Effector memory CD8-positive, alpha-beta T cell (primary cell): Measurements from ENCODE around the gene ANKLE2.
"Not testable (repeated sequence)": the region's sequence is repeated elsewhere in the genome, so short reads cannot be mapped to it uniquely, and the experiment has no call there.

Experiments
- ATAC-seq: fragments of 150-1000 bp; cut with Tn5 transposase; replicated peaks from 2 replicates; pipeline ENCODE4 v1.10.0; 2021; ENCODE audit warnings: mild to moderate bottlenecking, moderate library complexity
- DNase-seq, 3 experiments: peaks; one replicate each; pipeline ENCODE4 v3.0.0; 2021
- H3K27ac Mint-ChIP-seq, 2 donors: one replicate each; pipeline ENCODE4 v1.8.0; 2022; ENCODE audit warnings: mild to moderate bottlenecking in 2 of 2, mixed read lengths in 2 of 2, moderate library complexity in 2 of 2
- H3K27me3 Mint-ChIP-seq, 2 donors: one replicate each; pipeline ENCODE4 v1.8.0; 2022; ENCODE audit warnings: mixed read lengths in 2 of 2
- H3K36me3 Mint-ChIP-seq: one replicate; pipeline ENCODE4 v1.8.0; 2022; ENCODE audit warnings: mild to moderate bottlenecking, moderate library complexity, mixed read lengths; ENCODE audit not compliant: insufficient read depth
- H3K4me1 Mint-ChIP-seq, 2 donors: one replicate each; pipeline ENCODE4 v1.8.0; 2022; ENCODE audit warnings: low read depth in 2 of 2, mixed read lengths in 2 of 2
- H3K4me3 Mint-ChIP-seq, 2 donors: one replicate each; pipeline ENCODE4 v1.8.0; 2022; ENCODE audit warnings: mild to moderate bottlenecking in 2 of 2, mixed read lengths in 2 of 2, moderate library complexity in 2 of 2
- H3K9me3 Mint-ChIP-seq, 2 donors: one replicate each; pipeline ENCODE4 v1.8.0; 2022; ENCODE audit warnings: mixed read lengths in 2 of 2

ANKLE2 gene

GRCh38 chr12:132788375-132789098 is 26.9 kb upstream of the ANKLE2 start:
- no peak for DNase-seq
- H3K4me3 Mint-ChIP-seq, result peak overlapping the region in 1 of 2 donors; percentile 10
- H3K4me1 Mint-ChIP-seq, result peaks cover 6 to 9% of the 10 kb centered on the region in 2 donors
- no peak for ATAC-seq
- no peaks in the 10 kb centered on the region for H3K27me3 Mint-ChIP-seq
- H3K9me3 Mint-ChIP-seq, result no peaks in the 10 kb centered on the region
- peaks cover 51% of the 10 kb centered on the region for H3K36me3 Mint-ChIP-seq
- H3K27ac Mint-ChIP-seq, result peak overlapping the region in 1 of 2 donors; percentile 56

- peak overlapping the region; percentile 53 to 56 for H3K27ac Mint-ChIP-seq
- H3K9me3 Mint-ChIP-seq, result no peaks in the 10 kb centered on the region
- H3K4me1 Mint-ChIP-seq, result peaks cover 6 to 9% of the 10 kb centered on the region in 2 donors
- no peak overlapping the region for H3K4me3 Mint-ChIP-seq
- DNase-seq (no peak), ATAC-seq (no peak)
- peaks cover 52% of the 10 kb centered on the region for H3K36me3 Mint-ChIP-seq
- no peaks in the 10 kb centered on the region for H3K27me3 Mint-ChIP-seq
These were observed 26.2 kb upstream of the ANKLE2 start for GRCh38 chr12:132787877-132788276.

DNA sequence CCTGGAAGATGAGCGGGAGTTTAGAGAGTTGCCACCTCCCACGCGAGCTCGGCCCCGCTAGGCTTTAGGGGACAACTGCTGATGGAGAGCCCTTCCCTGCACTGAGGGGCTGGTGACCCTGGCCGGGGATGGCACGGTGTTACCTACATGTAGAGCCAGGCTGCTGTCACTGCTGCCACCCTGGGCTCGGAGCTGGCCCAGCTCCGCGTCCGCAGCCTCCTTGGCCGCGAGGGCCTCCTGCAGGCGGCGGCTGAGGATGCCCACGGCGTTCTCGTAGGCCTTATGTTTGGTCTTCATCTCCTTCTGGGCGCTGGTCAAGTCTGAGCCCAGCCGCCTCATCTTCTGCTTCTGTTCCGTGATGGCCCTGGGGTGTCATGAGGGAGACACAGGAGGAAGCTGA is 24.6 kb upstream of the ANKLE2 start:
- Mint-ChIP-seq H3K4me1 (peaks cover 6% of the 10 kb centered on the region in 2 donors), H3K4me3 (no peak overlapping the region), H3K36me3 (peaks cover 68% of the 10 kb centered on the region), H3K27me3 (no peaks in the 10 kb centered on the region), H3K9me3 (no peaks in the 10 kb centered on the region), H3K27ac (no peak overlapping the region)
- no peak for ATAC-seq
- DNase-seq, result no peak

DNA sequence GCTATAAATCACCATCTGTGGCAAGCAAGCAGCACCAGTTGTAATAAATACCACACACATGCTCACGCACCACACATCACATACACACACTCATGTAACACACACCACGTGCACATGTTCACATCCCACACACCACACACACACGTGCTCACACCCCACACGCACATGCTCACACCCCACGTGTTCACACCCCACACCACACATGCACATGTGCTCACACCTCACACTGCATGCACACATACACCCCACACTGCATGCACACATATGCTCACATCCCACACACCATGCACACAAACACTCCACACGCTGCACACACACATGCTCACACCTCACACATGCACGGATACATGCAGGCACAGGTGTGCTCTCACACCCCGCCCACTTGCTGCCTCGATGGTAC is 22.9 kb upstream of the ANKLE2 start:
- H3K4me1 Mint-ChIP-seq, result peaks cover 4 to 6% of the 10 kb centered on the region in 2 donors
- no peaks in the 10 kb centered on the region for H3K27me3 Mint-ChIP-seq
- no peak overlapping the region for H3K27ac Mint-ChIP-seq
- no peak overlapping the region for H3K4me3 Mint-ChIP-seq
- ATAC-seq, result no peak
- H3K36me3 Mint-ChIP-seq, result peaks cover 70% of the 10 kb centered on the region
- DNase-seq, result no peak
- no peaks in the 10 kb centered on the region for H3K9me3 Mint-ChIP-seq

GRCh38 chr12:132783917-132784531 is 22.4 kb upstream of the ANKLE2 start:
- H3K27me3 Mint-ChIP-seq, result no peaks in the 10 kb centered on the region

GRCh38 chr12:132781938-132782337 is 20.3 kb upstream of the ANKLE2 start:
- Mint-ChIP-seq H3K27me3 (no peaks in the 10 kb centered on the region), H3K4me1 (no peaks in the 10 kb centered on the region), H3K27ac (no peak overlapping the region), H3K9me3 (no peaks in the 10 kb centered on the region), H3K4me3 (no peak overlapping the region), H3K36me3 (peaks cover 62% of the 10 kb centered on the region)
- no peak for ATAC-seq
- no peak for DNase-seq

More at GRCh38 chr12:132783917-132784531, 22.4 kb upstream of the ANKLE2 start:
- peaks cover 4 to 6% of the 10 kb centered on the region in 2 donors for H3K4me1 Mint-ChIP-seq
- no peaks in the 10 kb centered on the region for H3K9me3 Mint-ChIP-seq
- peaks cover 72% of the 10 kb centered on the region for H3K36me3 Mint-ChIP-seq
- no peak for DNase-seq
- H3K27ac Mint-ChIP-seq, result no peak overlapping the region
- no peak overlapping the region for H3K4me3 Mint-ChIP-seq
- no peak for ATAC-seq

DNA sequence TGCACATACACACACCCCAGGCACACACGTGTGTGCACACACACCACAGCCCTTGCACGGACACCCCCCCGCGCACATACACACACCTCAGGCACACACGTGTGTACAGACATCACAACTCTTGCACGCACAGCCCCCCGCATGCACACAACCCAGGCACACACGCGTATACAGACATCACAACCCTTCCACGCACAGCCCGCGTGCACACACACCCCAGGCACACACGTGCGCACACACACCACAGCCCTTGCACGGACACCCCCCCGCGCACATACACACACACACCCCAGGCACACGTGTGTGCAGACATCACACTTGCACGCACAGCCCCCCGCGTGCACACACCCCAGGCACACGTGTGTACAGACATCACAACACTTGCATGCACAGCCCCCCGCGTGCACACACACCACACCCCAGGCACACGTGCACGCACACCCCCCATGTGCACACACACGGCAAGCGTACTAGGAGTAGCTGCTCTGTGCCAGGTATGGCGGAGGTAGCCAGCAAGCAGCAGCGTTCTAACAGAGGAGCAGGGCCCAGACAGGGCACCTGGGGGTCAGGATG is 18.2 kb upstream of the ANKLE2 start:
- H3K27ac Mint-ChIP-seq, result no peak overlapping the region
- no peak overlapping the region for H3K4me3 Mint-ChIP-seq
- peaks cover 63% of the 10 kb centered on the region for H3K36me3 Mint-ChIP-seq
- no peak for DNase-seq
- H3K4me1 Mint-ChIP-seq, result no peaks in the 10 kb centered on the region
- H3K9me3 Mint-ChIP-seq, result no peaks in the 10 kb centered on the region
- no peak for ATAC-seq
- H3K27me3 Mint-ChIP-seq, result no peaks in the 10 kb centered on the region

- no peak for ATAC-seq
- Mint-ChIP-seq H3K27ac (no peak overlapping the region), H3K4me1 (no peaks in the 10 kb centered on the region), H3K27me3 (no peaks in the 10 kb centered on the region), H3K4me3 (no peak overlapping the region), H3K9me3 (no peaks in the 10 kb centered on the region), H3K36me3 (peaks cover 58% of the 10 kb centered on the region)
- no peak for DNase-seq
These were observed 16.0 kb upstream of the ANKLE2 start for GRCh38 chr12:132777614-132778013.

DNA sequence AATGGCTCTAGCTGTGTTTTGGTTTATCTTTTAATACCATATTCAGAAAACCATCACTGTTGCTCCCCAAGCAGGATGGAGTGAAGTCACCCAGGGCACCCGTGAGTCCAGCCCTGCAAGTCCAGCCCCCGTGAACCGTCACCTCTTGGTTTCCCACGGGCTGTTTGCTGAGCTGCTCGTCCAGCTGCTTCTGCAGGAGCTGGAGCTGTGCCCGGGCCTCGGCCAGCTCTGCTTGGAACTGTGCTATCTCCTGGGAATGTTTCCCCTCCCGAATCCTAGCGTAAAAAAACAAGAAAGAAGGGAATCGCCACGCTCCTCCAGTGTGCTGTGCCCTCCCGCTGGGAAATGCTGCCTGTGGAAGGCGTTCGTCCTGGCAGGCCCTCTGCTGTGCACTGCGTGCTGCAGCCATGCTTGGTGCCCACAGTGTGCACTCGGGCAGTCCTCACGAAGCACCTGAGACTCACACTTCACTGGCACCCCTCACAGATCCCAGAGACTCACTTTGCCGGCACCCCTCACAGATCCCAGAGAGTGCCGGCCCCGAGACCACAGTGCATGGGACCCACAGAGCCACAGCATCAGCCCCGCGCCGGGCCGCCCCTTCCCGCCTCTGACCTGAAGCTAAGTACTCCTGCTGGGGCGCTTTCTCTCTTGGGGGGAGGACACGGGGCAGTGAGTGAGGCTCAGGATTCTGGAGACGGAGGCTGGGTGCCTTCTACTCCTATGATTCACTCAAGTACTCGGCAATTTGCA is 15.4 kb upstream of the ANKLE2 start:
- Mint-ChIP-seq H3K4me3 (no peak overlapping the region), H3K36me3 (peaks cover 56% of the 10 kb centered on the region), H3K4me1 (no peaks in the 10 kb centered on the region), H3K27me3 (no peaks in the 10 kb centered on the region), H3K9me3 (no peaks in the 10 kb centered on the region), H3K27ac (no peak overlapping the region)
- ATAC-seq, result no peak
- no peak for DNase-seq

GRCh38 chr12:132776230-132776625 is 14.6 kb upstream of the ANKLE2 start:
- not testable (repeated sequence) for DNase-seq, H3K4me1 Mint-ChIP-seq, ATAC-seq, H3K4me3 Mint-ChIP-seq, H3K9me3 Mint-ChIP-seq, H3K27me3 Mint-ChIP-seq, H3K27ac Mint-ChIP-seq
- H3K36me3 Mint-ChIP-seq, result peaks cover 49% of the 10 kb centered on the region

- H3K36me3 Mint-ChIP-seq, result peaks cover 45% of the 10 kb centered on the region
- DNase-seq (no peak), ATAC-seq (no peak)
- H3K4me3 Mint-ChIP-seq, result no peak overlapping the region
- no peaks in the 10 kb centered on the region for H3K27me3 Mint-ChIP-seq
- H3K9me3 Mint-ChIP-seq, result no peaks in the 10 kb centered on the region
- peaks cover 3 to 8% of the 10 kb centered on the region in 2 donors for H3K4me1 Mint-ChIP-seq
- no peak overlapping the region for H3K27ac Mint-ChIP-seq
These were observed 14.0 kb upstream of the ANKLE2 start for GRCh38 chr12:132775502-132776229.

DNA sequence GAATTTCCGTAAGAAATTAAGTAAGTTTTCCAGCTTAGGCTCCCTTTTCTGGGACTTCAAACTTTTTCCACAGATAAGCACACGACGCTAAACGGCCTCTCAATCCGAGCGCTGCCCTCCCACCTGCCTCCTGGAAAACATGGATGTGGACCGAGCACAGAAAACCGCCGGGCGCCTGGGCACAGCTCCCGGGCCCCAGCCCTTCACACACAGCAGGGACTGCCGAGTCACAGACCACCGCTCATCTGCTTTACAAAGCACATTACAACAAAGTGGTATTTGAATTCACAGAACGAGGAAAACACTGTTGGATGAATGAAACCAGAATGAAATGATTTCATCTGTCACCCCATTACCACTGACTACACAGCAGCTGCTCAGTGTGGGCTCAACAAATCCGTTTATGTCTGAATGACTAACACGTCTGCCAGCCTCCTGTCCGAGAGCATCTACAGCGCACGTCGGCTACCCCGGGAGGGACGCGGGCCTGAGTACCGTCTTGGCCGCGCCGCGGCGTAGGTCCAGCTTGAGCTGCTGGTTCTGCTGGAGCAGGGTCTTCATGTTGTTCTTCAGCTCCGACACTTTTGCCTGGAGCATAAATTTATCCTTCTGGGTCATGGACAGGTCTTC is 13.1 kb upstream of the ANKLE2 start:
- DNase-seq, result no peak
- Mint-ChIP-seq H3K4me3 (no peak overlapping the region), H3K27me3 (no peaks in the 10 kb centered on the region), H3K27ac (peak overlapping the region; percentile 31 to 41), H3K36me3 (peaks cover 39% of the 10 kb centered on the region), H3K9me3 (no peaks in the 10 kb centered on the region), H3K4me1 (peaks cover 3 to 8% of the 10 kb centered on the region in 2 donors)
- no peak for ATAC-seq

DNA sequence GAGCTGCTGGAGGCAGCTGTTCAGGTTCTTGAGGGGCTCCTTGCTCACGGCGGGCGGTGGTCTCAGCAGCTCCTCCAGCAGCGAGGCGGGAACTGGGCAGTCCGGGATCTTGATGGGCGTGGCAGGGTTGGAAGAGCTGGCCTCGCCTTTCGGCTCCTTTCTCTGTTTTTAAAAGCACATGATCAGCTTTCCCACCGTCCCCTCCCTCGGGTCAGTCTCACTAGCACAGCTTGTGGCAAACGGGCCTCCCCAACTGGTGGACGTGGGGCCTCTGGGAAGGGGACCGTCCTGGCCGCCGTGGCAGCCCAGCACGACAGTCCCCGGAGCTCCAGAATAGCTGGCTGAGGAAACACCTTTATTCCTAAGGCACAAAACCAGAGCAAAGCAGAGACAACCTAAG is 12.5 kb upstream of the ANKLE2 start:
- peaks cover 3 to 8% of the 10 kb centered on the region in 2 donors for H3K4me1 Mint-ChIP-seq
- peaks cover 34% of the 10 kb centered on the region for H3K36me3 Mint-ChIP-seq
- H3K9me3 Mint-ChIP-seq, result no peaks in the 10 kb centered on the region
- no peak overlapping the region for H3K27ac Mint-ChIP-seq
- no peak overlapping the region for H3K4me3 Mint-ChIP-seq
- no peaks in the 10 kb centered on the region for H3K27me3 Mint-ChIP-seq
- no peak for ATAC-seq
- no peak for DNase-seq
